GM12878 (cell line): Measurements from ENCODE around the gene CDCA8. TPM values are rescaled to one million over a fixed set of nuclear protein-coding genes. Genes with fewer than 3 reads are reported as not detected.

Experiments
- NFYB ChIP-seq: IDR thresholded peaks from 2 replicates; pipeline ENCODE4 v1.6.1; 2011; ENCODE audit warnings: low read depth, mild to moderate bottlenecking, low read length, improper control_type of control experiment, moderate library complexity; ENCODE audit not compliant: insufficient read depth
- PML ChIP-seq: IDR thresholded peaks from 2 replicates; pipeline ENCODE4 v1.6.1; 2012; ENCODE audit warnings: low read length, inconsistent platforms
- polyA plus RNA-seq, 11 experiments: library from polyadenylated mRNA; depleted of rRNA in 4 of 11; unstranded in 6 of 11; stranded (reverse) in 5 of 11; fragments of >200 nt; fragmentation: Nextera tagmentation in 4 of 11; fragmentation: Illumina TruSeq in 1 of 11; extraction: Ambion mirVana in 4 of 11; extraction: Trizol in 1 of 11; gene quantifications; 1 replicate in 1 of 11; 2 replicates in 10 of 11; pipeline versions ENCODE4 v1.2.1 to v1.2.3, GENCODE V29; 2011 to 2016; ENCODE audit warnings: inconsistent platforms in 2 of 11, missing spikeins in 2 of 11, low read depth in 1 of 11
- total RNA-seq, 4 experiments: library from RNA; depleted of rRNA in 3 of 4; stranded (reverse); fragments of >200 nt in 3 of 4; fragmentation: Illumina TruSeq in 1 of 4; extraction: Trizol in 1 of 4; gene quantifications; 2 replicates each; pipeline versions ENCODE4 v1.2.1 to v1.2.3, GENCODE V29; 2013 to 2021
- TF ChIP-seq, protein P1 (sequence below): fragments of 450-650 bp; IDR thresholded peaks from 2 replicates; pipeline ENCODE4 v1.6.1; 2016; ENCODE audit warnings: mild to moderate bottlenecking, moderate library complexity, borderline replicate concordance
- TF ChIP-seq, protein P2 (sequence below): fragments of 450-650 bp; conservative IDR thresholded peaks from 2 replicates; pipeline ENCODE4 v1.6.1; 2017; ENCODE audit warnings: mild to moderate bottlenecking, moderate library complexity
- TF ChIP-seq, protein P3 (sequence below): IDR thresholded peaks from 2 replicates; pipeline ENCODE4 v1.6.1; 2012; ENCODE audit warnings: low read length, inconsistent platforms
- TF ChIP-seq, protein P4 (sequence below): IDR thresholded peaks from 2 replicates; pipeline ENCODE4 v1.6.1; 2011; ENCODE audit warnings: borderline replicate concordance, low read depth, mild to moderate bottlenecking, moderate library complexity, mixed read lengths, low read length; ENCODE audit not compliant: insufficient read depth; ENCODE audit errors: extremely low read length

Gene CDCA8
- total and polyA plus RNA-seq, 10 of the 15 experiments (the other 5 are each of a cell fraction or from before 2014, with no cell fraction given): 21.3 to 98.1 (median 61.4) TPM

DNA sequence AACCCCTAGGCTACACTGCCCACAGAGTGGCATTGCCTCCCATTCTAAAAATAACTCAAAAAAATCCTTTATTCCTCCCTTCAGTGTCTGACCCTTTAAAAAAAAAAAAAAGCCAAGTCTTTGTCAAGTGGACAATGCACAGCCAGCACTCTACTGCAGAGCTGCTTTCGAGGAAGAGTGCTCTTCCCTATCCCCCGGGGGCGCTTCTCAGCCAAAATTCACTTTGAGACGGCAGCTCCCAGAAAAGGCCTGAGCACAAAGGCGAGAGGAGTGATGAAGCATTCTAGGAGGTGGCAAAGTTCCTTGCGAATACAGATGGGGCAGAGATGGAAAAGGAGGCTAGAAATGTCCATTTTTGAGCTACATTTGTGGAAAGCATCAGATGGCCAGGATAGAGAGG, 49.3 kb downstream of the CDCA8 start (continued):
- TF ChIP-seq, protein P1, sequence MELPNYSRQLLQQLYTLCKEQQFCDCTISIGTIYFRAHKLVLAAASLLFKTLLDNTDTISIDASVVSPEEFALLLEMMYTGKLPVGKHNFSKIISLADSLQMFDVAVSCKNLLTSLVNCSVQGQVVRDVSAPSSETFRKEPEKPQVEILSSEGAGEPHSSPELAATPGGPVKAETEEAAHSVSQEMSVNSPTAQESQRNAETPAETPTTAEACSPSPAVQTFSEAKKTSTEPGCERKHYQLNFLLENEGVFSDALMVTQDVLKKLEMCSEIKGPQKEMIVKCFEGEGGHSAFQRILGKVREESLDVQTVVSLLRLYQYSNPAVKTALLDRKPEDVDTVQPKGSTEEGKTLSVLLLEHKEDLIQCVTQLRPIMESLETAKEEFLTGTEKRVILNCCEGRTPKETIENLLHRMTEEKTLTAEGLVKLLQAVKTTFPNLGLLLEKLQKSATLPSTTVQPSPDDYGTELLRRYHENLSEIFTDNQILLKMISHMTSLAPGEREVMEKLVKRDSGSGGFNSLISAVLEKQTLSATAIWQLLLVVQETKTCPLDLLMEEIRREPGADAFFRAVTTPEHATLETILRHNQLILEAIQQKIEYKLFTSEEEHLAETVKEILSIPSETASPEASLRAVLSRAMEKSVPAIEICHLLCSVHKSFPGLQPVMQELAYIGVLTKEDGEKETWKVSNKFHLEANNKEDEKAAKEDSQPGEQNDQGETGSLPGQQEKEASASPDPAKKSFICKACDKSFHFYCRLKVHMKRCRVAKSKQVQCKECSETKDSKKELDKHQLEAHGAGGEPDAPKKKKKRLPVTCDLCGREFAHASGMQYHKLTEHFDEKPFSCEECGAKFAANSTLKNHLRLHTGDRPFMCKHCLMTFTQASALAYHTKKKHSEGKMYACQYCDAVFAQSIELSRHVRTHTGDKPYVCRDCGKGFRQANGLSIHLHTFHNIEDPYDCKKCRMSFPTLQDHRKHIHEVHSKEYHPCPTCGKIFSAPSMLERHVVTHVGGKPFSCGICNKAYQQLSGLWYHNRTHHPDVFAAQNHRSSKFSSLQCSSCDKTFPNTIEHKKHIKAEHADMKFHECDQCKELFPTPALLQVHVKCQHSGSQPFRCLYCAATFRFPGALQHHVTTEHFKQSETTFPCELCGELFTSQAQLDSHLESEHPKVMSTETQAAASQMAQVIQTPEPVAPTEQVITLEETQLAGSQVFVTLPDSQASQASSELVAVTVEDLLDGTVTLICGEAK: no peak
- TF ChIP-seq, protein P2, sequence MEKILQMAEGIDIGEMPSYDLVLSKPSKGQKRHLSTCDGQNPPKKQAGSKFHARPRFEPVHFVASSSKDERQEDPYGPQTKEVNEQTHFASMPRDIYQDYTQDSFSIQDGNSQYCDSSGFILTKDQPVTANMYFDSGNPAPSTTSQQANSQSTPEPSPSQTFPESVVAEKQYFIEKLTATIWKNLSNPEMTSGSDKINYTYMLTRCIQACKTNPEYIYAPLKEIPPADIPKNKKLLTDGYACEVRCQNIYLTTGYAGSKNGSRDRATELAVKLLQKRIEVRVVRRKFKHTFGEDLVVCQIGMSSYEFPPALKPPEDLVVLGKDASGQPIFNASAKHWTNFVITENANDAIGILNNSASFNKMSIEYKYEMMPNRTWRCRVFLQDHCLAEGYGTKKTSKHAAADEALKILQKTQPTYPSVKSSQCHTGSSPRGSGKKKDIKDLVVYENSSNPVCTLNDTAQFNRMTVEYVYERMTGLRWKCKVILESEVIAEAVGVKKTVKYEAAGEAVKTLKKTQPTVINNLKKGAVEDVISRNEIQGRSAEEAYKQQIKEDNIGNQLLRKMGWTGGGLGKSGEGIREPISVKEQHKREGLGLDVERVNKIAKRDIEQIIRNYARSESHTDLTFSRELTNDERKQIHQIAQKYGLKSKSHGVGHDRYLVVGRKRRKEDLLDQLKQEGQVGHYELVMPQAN: no peak
- TF ChIP-seq PML (no peak), NFYB (no peak)
- TF ChIP-seq, protein P3, sequence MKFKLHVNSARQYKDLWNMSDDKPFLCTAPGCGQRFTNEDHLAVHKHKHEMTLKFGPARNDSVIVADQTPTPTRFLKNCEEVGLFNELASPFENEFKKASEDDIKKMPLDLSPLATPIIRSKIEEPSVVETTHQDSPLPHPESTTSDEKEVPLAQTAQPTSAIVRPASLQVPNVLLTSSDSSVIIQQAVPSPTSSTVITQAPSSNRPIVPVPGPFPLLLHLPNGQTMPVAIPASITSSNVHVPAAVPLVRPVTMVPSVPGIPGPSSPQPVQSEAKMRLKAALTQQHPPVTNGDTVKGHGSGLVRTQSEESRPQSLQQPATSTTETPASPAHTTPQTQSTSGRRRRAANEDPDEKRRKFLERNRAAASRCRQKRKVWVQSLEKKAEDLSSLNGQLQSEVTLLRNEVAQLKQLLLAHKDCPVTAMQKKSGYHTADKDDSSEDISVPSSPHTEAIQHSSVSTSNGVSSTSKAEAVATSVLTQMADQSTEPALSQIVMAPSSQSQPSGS: no peak
- TF ChIP-seq, protein P4, sequence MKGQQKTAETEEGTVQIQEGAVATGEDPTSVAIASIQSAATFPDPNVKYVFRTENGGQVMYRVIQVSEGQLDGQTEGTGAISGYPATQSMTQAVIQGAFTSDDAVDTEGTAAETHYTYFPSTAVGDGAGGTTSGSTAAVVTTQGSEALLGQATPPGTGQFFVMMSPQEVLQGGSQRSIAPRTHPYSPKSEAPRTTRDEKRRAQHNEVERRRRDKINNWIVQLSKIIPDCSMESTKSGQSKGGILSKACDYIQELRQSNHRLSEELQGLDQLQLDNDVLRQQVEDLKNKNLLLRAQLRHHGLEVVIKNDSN: no peak
